HL-60 (cell line): ENCODE results near the gene MILR1.

Experiments used
- DNase-seq, 2 experiments: peaks; one replicate each; pipeline ENCODE4 v3.0.0-alpha.2; 2010 to 2020; ENCODE audit warnings: low read depth in 1 of 2, low spot score in 1 of 2
- H3K27ac ChIP-seq: fragments of 250-450 bp; sonication (Bioruptor Pico); replicated peaks from 2 replicates; pipeline ENCODE4 v1.5.1; 2020; ENCODE audit warnings: mild to moderate bottlenecking, moderate library complexity
- H3K27me3 ChIP-seq: fragments of 250-450 bp; sonication (Bioruptor Pico); 2 replicates; pipeline ENCODE4 v1.5.1; 2021; ENCODE audit warnings: mild to moderate bottlenecking, moderate library complexity; ENCODE audit not compliant: insufficient read depth, poor library complexity, severe bottlenecking
- H3K4me3 ChIP-seq: replicated peaks from 2 replicates; pipeline ENCODE4 v1.5.1; 2011; ENCODE audit warnings: mild to moderate bottlenecking, control low read depth, low read length; ENCODE audit not compliant: insufficient read depth
- CTCF ChIP-seq: IDR thresholded peaks from one replicate; pipeline ENCODE4 v1.5.1; 2011; ENCODE audit warnings: low read length, control low read depth, inconsistent platforms; ENCODE audit not compliant: insufficient read depth
- GABPA ChIP-seq: IDR thresholded peaks from 2 replicates; pipeline ENCODE4 v1.6.1; 2012; ENCODE audit warnings: low read depth
- POLR2AphosphoS5 ChIP-seq: IDR thresholded peaks from 2 replicates; pipeline ENCODE4 v1.6.1; 2012; ENCODE audit warnings: low read depth
- REST ChIP-seq: IDR thresholded peaks from 2 replicates; pipeline ENCODE4 v1.6.1; 2012; ENCODE audit warnings: low read depth; ENCODE audit not compliant: insufficient replicate concordance
- SPI1 ChIP-seq: IDR thresholded peaks from 2 replicates; pipeline ENCODE4 v1.6.1; 2012; ENCODE audit warnings: low read depth, mild to moderate bottlenecking, borderline replicate concordance

MILR1 gene

GRCh38 chr17:64496786-64497564, 48.1 kb downstream of the MILR1 start, which contains the start of gene POLG2:
Gene POLG2, minus strand, starts transcription at chr17:64497054. Its CDS starts 86 bp downstream, at chr17:64496968.
- H3K4me3 ChIP-seq = peak within 1 kb of the TSS; percentile 75
- H3K27ac ChIP-seq = peak within 1 kb of the TSS; percentile 86
- TF ChIP-seq GABPA (peak; percentile 75), CTCF (peak; percentile 30), POLR2AphosphoS5 (peak; percentile 75), REST (peak; percentile 39), SPI1 (no peak)
- H3K27me3 ChIP-seq = no peaks in the 10 kb centered on the region
- peak; percentile 91 to 96 for DNase-seq

- no peaks in the 10 kb centered on the region for H3K27me3 ChIP-seq
- H3K27ac ChIP-seq = peak overlapping the region; percentile 86
- TF ChIP-seq SPI1 = no peak
- TF ChIP-seq REST = no peak
- no peak for TF ChIP-seq GABPA
- TF ChIP-seq POLR2AphosphoS5 = no peak
- TF ChIP-seq CTCF = no peak
- no peak for DNase-seq
- peak overlapping the region; percentile 75 for H3K4me3 ChIP-seq
Observed at GRCh38 chr17:64497565-64498035, 48.7 kb downstream of the MILR1 start.

- no peak overlapping the region; the same call in 1 of the 2 replicates for H3K27ac ChIP-seq
- no peaks in the 10 kb centered on the region for H3K27me3 ChIP-seq
- no peak for DNase-seq
- no peak for TF ChIP-seq GABPA
- peak; percentile 42 for TF ChIP-seq POLR2AphosphoS5
- H3K4me3 ChIP-seq = no peak overlapping the region
Observed at GRCh38 chr17:64498308-64499203, 49.6 kb downstream of the MILR1 start.
